ENCODE measurements around the gene PAQR7.
A peak's percentile ranks its signal among the peaks of the same experiment; 100 is the strongest.

Gene PAQR7
- long read RNA-seq, result 0 reads

DNA sequence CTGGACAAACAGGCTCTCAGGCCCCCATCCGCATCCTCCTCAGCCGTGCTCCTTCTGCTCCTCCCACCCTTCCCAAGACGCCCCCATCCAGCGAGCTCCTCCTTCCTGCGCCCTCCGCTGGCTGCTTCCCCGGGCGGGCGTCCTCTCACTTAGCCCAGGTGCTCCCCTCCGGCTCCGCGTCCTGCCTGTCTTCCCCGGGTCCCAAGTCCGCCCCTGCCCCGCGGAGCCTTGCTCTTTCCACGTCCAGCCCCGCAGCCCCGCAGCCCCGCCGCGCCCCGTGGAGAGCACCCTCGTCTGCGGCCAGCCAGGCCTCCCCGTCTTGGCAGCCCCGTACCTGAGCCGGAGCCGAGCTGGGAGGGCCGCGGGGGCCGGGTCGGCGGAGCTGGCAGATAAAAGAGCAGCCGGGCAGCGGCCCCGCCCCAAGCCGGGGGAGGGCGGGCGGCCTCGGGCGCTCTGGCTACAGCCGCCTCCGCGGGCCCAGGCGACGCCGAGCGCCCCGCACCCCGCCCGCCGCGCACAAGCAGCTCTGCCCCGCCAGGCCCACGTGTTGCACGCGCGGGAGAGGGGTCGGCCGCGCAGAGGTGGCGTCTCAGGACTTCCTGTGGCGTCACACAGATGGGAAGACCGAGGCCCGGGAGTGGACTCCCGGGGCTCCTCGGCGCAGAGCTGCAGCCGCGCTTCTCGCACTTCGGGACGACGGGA lies at the start of gene PAQR7:
PAQR7 (minus strand) TSS at position 555 of the 702 bp plus-strand sequence. CDS start 11,869 bp downstream, outside the sequence.
- DNase-seq (ENCODE audit: low read depth in 1 of 2, low spot score in 1 of 2), result peak in 1 of 2 experiments; percentile 45
- no peak within 1 kb of the TSS for H3K27ac ChIP-seq (replicated peaks)

DNA sequence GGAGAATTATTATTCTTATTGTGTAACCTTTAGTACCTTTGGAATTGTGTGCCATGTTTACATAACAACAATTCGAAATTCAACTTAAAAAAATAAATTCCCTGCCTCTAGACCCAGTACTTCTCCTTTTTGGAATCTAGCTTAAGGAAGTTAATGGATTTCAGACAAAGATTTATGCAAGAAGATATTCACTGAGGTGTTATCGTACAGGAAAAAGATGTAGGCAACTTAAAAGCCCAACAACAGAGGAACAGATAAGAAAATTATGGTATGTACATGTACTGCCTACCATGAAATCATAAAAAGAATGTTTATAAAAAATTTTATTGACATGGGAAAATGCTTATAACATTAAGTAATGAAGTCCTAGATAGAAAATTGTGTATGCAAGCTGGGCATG lies 48.9 kb upstream of the PAQR7 start:
- H3K27me3 ChIP-seq (ENCODE audit: insufficient read depth, poor library complexity, severe bottlenecking), result no peaks in the 10 kb centered on the region
- no peak overlapping the region for H3K27ac ChIP-seq (replicated peaks)
- DNase-seq (ENCODE audit: low read depth in 1 of 2, low spot score in 1 of 2), result no peak
- H3K4me3 ChIP-seq (replicated peaks; ENCODE audit: insufficient read depth, low read length), result no peak overlapping the region
- TF ChIP-seq GABPA (IDR thresholded peaks at IDR 0.05; ENCODE audit: low read depth) (no peak), POLR2AphosphoS5 (IDR thresholded peaks at IDR 0.05; ENCODE audit: low read depth) (no peak), SPI1 (IDR thresholded peaks at IDR 0.05; ENCODE audit: borderline replicate concordance, low read depth) (no peak), CTCF (IDR thresholded peaks at IDR 0.05; ENCODE audit: insufficient read depth, low read length) (no peak)
- TF ChIP-seq, protein P1, sequence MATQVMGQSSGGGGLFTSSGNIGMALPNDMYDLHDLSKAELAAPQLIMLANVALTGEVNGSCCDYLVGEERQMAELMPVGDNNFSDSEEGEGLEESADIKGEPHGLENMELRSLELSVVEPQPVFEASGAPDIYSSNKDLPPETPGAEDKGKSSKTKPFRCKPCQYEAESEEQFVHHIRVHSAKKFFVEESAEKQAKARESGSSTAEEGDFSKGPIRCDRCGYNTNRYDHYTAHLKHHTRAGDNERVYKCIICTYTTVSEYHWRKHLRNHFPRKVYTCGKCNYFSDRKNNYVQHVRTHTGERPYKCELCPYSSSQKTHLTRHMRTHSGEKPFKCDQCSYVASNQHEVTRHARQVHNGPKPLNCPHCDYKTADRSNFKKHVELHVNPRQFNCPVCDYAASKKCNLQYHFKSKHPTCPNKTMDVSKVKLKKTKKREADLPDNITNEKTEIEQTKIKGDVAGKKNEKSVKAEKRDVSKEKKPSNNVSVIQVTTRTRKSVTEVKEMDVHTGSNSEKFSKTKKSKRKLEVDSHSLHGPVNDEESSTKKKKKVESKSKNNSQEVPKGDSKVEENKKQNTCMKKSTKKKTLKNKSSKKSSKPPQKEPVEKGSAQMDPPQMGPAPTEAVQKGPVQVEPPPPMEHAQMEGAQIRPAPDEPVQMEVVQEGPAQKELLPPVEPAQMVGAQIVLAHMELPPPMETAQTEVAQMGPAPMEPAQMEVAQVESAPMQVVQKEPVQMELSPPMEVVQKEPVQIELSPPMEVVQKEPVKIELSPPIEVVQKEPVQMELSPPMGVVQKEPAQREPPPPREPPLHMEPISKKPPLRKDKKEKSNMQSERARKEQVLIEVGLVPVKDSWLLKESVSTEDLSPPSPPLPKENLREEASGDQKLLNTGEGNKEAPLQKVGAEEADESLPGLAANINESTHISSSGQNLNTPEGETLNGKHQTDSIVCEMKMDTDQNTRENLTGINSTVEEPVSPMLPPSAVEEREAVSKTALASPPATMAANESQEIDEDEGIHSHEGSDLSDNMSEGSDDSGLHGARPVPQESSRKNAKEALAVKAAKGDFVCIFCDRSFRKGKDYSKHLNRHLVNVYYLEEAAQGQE (IDR thresholded peaks at IDR 0.05; ENCODE audit: insufficient replicate concordance, low read depth), result no peak

More for the DNA sequence above, at the start of gene PAQR7:
- H3K27me3 ChIP-seq (ENCODE audit: insufficient read depth, poor library complexity, severe bottlenecking), result no peaks in the 10 kb centered on the region
- TF ChIP-seq, protein P1 (IDR thresholded peaks at IDR 0.05; ENCODE audit: insufficient replicate concordance, low read depth), result no peak
- TF ChIP-seq SPI1 (IDR thresholded peaks at IDR 0.05; ENCODE audit: borderline replicate concordance, low read depth), result no peak
- no peak for TF ChIP-seq GABPA (IDR thresholded peaks at IDR 0.05; ENCODE audit: low read depth)
- TF ChIP-seq CTCF (IDR thresholded peaks at IDR 0.05; ENCODE audit: insufficient read depth, low read length), result no peak
- TF ChIP-seq POLR2AphosphoS5 (IDR thresholded peaks at IDR 0.05; ENCODE audit: low read depth), result no peak
- peak within 1 kb of the TSS; percentile 21 for H3K4me3 ChIP-seq (replicated peaks; ENCODE audit: insufficient read depth, low read length)

DNA sequence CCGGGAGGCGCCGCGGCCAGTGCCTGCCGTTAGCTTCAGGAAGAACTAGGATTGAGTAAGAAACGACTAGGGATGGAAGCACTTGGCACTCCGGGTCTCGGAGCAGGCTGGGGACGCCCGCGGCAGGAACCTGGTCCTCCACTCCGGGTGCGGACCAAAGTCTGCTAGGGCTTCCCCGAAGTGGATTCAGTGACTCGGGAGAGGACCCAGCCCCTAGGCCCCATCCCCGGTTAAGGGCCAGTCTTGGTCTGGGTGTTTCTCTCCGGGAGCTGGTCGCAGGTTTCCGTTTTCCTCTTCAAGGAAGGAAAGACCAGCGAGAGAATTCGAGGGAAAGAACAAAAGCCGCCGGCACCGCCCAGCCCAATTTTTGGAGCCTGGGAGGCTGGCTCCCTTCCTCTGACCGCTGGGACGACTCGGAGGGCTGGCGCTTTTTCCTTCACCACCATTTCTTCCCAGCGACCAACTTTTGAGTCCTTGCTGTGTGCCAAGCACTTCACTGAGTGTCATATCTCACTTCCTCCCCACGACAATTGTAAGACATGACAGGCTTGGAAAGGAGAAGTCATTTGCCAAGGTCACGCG lies 47.6 kb upstream of the PAQR7 start:
- TF ChIP-seq CTCF (IDR thresholded peaks at IDR 0.05; ENCODE audit: insufficient read depth, low read length) (no peak), GABPA (IDR thresholded peaks at IDR 0.05; ENCODE audit: low read depth) (no peak), SPI1 (IDR thresholded peaks at IDR 0.05; ENCODE audit: borderline replicate concordance, low read depth) (peak; percentile 96), POLR2AphosphoS5 (IDR thresholded peaks at IDR 0.05; ENCODE audit: low read depth) (peak; percentile 20)
- TF ChIP-seq, protein P1 (IDR thresholded peaks at IDR 0.05; ENCODE audit: insufficient replicate concordance, low read depth), result peak; percentile 38
- H3K27ac ChIP-seq (replicated peaks), result peak overlapping the region; percentile 85
- DNase-seq (ENCODE audit: low read depth in 1 of 2, low spot score in 1 of 2), result peak; percentile 42 to 65

More for the DNA sequence above, 47.6 kb upstream of the PAQR7 start:
- Histone ChIP-seq H3K4me3 (replicated peaks; ENCODE audit: insufficient read depth, low read length) (peak overlapping the region; percentile 33), H3K27me3 (ENCODE audit: insufficient read depth, poor library complexity, severe bottlenecking) (no peaks in the 10 kb centered on the region)
